Epithelial cell of proximal tubule (primary cell): ENCODE results near the gene CDON. TPM values are rescaled to one million over a fixed set of nuclear protein-coding genes. Genes with fewer than 3 reads are reported as not detected.
"Not testable (repeated sequence)": the region's sequence is repeated elsewhere in the genome, so short reads cannot be mapped to it uniquely, and the experiment has no call there.

Experiments
- DNase-seq: peaks from one replicate; pipeline ENCODE4 v3.0.0-alpha.2; 2011; ENCODE audit warnings: low read depth
- H3K4me3 ChIP-seq: 2 replicates; pipeline ENCODE4 v1.5.1; 2011; ENCODE audit warnings: low read depth, mild to moderate bottlenecking, low read length
- total RNA-seq: library from RNA; depleted of rRNA; stranded (reverse); fragments of >200 nt; gene quantifications from 2 replicates; pipeline ENCODE4 v1.2.3, GENCODE V29; 2015
- TF ChIP-seq, protein P1 (sequence below): conservative IDR thresholded peaks from 2 replicates; pipeline ENCODE4 v1.5.1; 2012; ENCODE audit warnings: low read depth, mild to moderate bottlenecking, low read length

The CDON gene
- total RNA-seq, 1 donor from 2014 or later: 4.9 TPM

DNA sequence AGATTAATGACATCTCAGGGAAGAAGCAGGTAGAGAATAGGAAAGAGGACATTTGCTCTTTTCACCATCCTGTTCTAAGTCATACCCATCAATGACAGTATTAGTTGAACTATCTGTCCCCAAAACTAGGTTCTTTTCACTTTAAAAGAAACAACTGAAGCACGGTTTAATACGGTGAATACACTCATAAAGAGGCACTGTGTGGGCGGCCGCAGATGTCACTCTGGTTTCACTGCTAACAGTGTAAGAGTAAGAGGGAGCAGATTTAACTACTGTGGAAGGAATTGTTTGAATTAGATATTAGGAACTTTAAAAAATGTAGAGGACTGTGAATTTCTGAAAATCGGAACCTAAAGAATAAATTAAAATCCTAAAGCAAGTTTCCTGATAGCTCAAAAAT, 67.4 kb downstream of the CDON start:
- TF ChIP-seq, protein P1, sequence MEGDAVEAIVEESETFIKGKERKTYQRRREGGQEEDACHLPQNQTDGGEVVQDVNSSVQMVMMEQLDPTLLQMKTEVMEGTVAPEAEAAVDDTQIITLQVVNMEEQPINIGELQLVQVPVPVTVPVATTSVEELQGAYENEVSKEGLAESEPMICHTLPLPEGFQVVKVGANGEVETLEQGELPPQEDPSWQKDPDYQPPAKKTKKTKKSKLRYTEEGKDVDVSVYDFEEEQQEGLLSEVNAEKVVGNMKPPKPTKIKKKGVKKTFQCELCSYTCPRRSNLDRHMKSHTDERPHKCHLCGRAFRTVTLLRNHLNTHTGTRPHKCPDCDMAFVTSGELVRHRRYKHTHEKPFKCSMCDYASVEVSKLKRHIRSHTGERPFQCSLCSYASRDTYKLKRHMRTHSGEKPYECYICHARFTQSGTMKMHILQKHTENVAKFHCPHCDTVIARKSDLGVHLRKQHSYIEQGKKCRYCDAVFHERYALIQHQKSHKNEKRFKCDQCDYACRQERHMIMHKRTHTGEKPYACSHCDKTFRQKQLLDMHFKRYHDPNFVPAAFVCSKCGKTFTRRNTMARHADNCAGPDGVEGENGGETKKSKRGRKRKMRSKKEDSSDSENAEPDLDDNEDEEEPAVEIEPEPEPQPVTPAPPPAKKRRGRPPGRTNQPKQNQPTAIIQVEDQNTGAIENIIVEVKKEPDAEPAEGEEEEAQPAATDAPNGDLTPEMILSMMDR: no peak
- no peak overlapping the region for H3K4me3 ChIP-seq
- DNase-seq: no peak

- H3K4me3 ChIP-seq: no peak overlapping the region
- TF ChIP-seq, protein P1: no peak
- DNase-seq: no peak
Measured at GRCh38 chr11:125994509-125994908, 68.2 kb downstream of the CDON start.

DNA sequence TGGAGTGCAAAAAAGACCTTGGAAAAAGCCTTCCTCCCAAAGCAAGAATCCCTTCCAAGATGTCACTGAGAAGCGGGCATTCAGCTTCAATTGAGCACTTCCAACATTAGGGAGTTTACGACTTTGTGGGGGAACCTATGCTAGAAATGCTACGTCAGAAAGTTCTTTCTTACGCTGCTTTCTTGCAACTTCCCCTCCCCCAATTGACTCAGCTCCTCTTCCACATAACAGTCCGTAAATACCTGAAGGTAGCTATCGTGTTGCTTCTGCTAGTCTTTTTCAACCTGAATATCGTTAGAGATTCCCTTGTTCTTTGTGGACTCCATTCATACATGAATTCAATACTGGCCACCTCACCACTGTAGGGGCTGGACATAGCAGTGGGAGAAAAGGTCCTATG, 69.8 kb downstream of the CDON start:
- DNase-seq: no peak
- no peak overlapping the region for H3K4me3 ChIP-seq
- TF ChIP-seq, protein P1: no peak

DNA sequence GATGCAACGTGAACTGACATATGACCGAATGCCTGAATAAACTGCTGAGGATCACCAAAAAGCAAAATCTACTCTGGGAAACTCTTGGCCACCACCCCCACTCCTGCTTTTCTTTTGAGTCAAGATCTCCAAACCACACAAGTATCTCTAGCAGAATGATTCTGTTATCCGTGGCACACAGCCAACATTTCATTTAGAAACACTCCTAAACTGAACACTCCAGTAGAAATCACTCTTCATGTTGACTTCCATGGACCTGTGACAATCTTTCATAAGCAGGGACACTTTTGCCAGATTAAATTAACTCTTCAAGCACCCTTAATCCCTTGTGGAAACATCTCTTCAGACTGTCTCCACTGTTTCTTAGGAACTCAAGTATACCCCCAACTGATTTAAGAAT, 72.4 kb downstream of the CDON start:
- TF ChIP-seq, protein P1: no peak
- no peak for DNase-seq

GRCh38 chr11:125987066-125987641, 75.5 kb downstream of the CDON start:
- DNase-seq: no peak
- TF ChIP-seq, protein P1: no peak
- no peak overlapping the region for H3K4me3 ChIP-seq

More for the DNA sequence above, 72.4 kb downstream of the CDON start:
- no peak overlapping the region for H3K4me3 ChIP-seq

DNA sequence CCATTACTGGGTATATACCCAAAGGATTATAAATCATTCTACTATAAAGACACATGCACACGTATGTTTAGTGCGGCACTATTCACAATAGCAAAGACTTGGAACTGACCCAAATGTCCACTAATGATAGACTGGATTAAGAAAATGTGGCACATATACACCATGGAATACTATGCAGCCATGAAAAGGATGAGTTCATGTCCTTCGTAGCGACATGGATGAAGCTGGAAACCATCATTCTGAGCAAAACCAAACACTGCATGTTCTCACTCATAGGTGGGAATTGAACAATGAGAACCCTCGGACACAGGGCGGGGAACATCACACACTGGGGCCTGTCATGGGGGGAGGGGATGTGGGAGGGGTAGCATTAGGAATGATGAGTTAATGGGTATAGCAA, 76.7 kb downstream of the CDON start:
- not testable (repeated sequence) for H3K4me3 ChIP-seq, DNase-seq

DNA sequence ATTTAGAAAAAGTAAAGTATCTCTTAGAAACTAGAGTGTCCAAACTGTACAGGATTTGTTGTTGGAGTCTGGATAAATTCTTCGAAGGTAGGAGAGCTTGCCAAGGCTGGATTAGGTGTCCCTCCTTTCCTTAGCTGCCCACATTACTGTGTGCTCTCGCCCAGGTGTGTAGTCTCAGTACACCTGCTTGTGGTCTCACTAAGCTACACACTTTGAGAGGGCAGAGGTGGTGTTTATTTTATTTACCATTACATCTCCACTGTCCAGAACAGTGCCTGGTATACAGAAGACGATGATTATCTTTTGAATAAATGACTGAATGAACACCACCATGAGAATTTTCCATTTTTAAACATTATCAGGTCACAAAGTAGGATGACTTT, 80.3 kb downstream of the CDON start:
- H3K4me3 ChIP-seq: no peak overlapping the region
- no peak for DNase-seq
- TF ChIP-seq, protein P1: no peak
